GM21737 (cell line): ENCODE measurements around the gene RHBDD1.

Experiments used
- ATAC-seq: cut with Tn5 transposase; IDR thresholded peaks from one replicate; pipeline ENCODE4 v1.9.1; 2021; ENCODE audit warnings: mild to moderate bottlenecking, moderate library complexity; ENCODE audit not compliant: unreplicated experiment

Gene RHBDD1

DNA sequence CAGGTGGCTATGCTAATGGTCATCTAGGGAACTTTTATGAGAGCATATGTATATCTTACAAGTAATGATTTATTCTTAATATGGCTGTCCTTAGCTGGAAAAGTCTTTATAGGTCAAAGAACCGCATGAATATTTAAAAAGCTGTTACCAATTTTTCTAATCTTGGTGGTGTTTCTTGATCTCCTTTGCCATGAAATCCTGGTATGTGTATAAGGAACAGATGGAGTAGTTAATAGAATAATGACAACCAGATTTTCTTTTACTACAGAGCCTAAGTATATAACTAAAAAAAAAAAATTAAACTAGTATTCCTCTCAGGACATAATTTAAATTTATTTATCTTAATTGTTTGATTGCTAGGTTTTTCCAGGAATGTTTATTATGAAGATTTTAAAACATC, 74.5 kb downstream of the RHBDD1 start:
- ATAC-seq: no peak

DNA sequence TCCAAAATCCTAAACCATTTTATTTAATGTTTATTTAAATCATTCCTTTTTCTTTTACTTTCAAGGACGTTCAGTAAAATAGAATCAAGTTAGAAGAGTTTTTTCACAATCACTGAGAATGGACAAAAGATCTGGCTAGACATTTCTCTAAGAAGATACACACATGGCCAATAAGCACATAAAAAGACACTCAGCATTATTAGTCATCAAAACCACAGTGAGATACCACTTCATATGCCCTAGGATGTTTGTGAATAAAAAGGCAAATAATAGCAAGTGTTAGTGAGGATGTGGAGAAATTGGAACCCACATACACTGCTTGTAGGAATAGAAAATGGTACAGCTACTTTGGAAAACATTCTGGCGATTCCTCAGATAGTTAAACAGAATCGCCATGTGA, 76.1 kb downstream of the RHBDD1 start:
- no peak for ATAC-seq

DNA sequence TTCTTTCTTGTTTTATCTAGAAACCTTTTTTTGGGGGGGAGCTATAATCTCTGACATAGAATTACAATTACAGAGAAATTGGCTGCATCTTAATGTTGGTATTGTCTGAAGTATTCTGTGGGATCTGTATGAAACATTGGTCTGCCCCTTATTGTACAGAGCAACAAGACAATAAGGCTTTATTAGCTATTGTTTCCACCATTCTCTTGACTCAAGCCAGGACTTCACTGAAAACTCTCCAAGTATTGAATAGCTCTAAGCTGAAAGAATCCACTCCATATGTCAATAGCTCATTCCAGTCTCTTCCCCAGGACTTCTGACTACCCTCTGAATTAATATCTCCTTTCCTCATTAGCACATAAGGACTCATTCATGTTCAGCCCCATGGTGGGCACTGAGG, 77.8 kb downstream of the RHBDD1 start:
- no peak for ATAC-seq

DNA sequence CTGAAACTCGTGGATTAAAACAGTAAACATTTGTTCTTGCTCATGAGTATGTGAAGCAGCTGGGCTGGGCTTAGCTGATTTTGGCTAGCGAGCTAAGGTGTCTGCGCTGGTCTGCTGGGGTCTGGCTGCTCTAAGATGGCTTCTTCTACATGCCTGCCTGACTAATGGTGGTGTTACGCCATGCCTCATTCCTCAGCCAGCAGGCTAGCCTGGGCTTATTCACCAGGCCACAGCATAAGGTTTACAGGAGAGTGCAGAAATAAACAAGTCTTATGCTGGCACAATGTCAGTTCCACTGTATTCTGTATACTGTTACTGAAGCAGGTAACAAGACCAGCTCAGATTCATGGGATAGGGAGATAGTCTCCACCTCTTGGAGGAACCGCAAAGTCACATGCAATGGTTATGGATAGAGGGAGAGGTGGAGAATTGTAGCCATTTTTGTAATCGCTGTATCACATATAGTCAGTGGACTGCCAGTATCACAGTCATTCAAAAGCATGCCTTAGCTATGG, 80.0 kb downstream of the RHBDD1 start:
- no peak for ATAC-seq

DNA sequence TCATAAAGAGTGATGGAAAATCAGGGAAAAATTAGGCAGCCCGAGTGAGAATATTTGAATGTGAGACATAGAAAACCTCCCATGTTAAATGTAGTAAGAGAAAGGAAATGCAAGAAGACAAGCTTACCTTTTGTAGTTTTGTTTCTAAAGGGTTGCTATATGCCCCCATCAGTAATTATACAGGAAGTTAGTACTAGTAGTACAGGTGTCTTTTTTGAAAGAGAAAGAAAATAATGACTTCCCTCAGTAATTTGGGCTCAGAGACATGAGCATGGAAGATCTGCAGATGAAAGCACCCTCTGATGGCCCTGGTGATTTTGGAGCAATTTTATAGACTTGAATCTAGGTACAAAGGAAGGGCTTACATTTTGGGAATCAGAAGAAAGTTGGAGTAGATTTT, 80.8 kb downstream of the RHBDD1 start:
- ATAC-seq: peak; percentile 65

DNA sequence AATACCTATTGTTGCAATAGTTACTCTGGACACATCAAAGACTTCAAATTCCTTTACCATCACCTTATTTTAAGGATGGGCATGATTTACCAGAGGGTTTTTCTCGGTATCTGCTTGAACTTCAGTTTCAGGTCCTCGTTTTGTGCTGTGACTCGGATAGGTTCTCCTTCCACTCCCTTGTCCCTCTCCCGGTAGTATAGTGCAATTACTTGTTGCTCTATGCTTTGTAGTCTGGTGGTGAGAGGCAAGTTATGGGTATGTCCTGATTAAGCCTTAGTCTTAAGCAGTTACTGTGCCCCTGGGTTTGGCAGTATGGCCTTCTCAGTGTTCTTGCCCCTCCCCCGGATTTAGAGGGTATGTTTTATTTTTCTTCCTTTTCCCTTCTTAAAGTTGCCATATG, 96.6 kb downstream of the RHBDD1 start:
- ATAC-seq: no peak

GRCh38 chr2:226934546-226935201, 98.8 kb downstream of the RHBDD1 start:
- ATAC-seq: no peak

GRCh38 chr2:226943862-226944620, 108.2 kb downstream of the RHBDD1 start:
- ATAC-seq: peak; percentile 57

- no peak for ATAC-seq
Measured at GRCh38 chr2:226953206-226953605, 117.4 kb downstream of the RHBDD1 start.

DNA sequence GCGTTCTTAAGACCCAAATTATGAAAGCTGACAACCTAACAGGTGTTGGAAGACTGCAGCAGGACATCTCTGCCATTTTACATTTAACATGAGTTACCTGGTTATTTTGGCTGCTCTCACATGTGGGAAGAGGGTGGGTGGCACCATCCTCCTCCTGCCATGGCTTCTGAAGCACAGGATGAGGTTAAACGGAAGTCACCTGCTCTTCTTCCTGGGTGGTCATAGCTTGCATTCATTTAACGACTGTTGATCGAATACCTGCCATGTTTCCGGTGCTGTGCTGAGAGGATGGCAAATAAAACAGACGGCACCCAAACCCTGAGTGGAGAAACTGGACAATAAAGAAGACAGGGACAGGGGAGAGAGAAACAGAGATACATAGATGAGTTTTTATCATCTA, 118.0 kb downstream of the RHBDD1 start:
- no peak for ATAC-seq

DNA sequence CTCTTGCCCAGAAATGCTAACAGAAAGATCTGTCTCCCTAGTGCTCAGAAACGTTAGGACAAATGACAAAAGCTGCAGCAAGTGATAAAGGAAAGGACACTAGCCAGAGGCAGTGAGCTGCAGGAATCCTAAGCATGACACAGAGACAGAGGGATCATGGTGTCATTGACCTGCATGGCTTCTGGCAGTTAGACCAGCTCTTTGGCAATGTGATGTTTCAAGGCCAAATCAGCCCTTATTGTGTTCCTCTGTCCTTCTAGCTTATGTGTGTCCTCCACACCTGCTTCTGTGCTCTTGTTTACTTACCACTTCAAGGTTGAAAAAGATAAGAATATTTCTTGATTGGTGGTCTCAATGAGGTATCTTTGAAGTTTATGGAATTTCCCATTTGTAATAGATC, 120.8 kb downstream of the RHBDD1 start:
- ATAC-seq: no peak

- no peak for ATAC-seq
Measured at GRCh38 chr2:226959418-226959817, 123.6 kb downstream of the RHBDD1 start.

GRCh38 chr2:226962176-226962773, 126.4 kb downstream of the RHBDD1 start:
- no peak for ATAC-seq

GRCh38 chr2:226963528-226963927, 127.7 kb downstream of the RHBDD1 start:
- ATAC-seq: no peak

DNA sequence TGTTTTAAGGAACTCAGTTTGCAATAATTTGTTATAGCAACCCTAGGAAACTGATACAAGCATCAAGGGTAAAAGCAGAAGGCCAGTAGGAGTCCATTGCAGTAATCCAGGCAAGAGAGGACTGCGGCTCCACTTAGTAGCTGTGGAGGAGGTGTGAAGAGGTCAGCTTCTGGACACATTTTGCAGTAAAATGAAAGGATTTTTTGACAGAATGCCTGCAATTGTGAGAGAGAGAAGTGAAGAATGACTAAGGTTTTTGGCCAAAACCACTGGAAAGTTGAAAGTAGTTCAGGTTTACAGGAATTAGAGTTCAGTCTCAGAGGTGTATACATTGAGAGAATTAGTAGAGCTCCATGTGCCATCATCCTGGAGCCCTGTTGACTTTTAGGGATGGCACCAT, 129.5 kb downstream of the RHBDD1 start:
- no peak for ATAC-seq

DNA sequence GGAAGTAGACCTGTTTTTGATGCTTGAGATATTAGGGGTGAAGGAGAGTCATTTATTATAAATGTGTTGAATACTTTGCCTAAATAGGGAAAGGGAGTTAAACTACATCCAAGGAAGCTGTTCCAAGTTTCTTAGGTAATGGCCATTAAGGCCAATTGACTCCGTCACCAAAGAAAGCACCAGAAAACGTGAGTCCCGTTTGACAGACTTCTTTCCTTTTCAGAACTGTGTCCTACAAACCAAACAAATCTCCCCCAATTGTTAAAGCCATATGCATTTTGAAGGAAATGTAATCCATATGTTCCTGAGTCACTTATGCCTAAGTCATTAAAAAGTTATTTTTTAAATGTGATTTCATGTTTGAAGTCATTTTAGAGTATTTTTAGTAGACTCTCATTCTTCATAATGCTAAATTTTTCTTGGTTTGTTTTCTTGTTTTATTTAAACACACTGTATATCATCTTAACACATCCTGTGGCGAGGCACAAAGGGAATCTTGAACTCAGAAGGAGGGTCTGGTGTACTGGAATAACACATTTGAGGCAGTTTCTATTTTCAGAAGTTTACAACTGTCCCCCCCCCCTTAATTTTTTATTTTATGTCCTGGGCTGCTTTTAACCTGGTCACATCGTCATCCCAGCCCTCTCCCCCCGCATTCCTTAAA, 133.7 kb downstream of the RHBDD1 start:
- ATAC-seq: no peak

GRCh38 chr2:226970362-226970761, 134.5 kb downstream of the RHBDD1 start:
- ATAC-seq: no peak

GRCh38 chr2:226971084-226971483, 135.2 kb downstream of the RHBDD1 start:
- ATAC-seq: no peak

DNA sequence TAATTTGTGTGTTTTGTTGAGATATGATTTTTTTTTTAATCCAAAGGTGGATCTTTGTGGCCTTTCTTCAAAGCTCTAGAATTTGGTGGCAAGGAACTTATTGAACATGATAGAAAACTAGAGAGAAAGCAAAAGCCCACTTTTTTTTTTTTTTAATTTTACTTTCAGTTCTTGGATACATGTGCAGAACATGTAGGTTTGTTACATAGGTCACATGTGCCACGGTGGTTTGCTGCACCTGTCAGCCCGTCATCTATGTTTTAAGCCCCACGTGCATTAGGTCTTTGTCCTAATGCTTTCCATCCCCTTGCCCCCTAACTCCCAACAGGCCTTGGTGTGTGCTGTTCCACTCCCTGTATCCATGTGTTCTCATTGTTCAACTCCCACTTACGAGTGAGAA, 135.9 kb downstream of the RHBDD1 start:
- ATAC-seq: no peak

DNA sequence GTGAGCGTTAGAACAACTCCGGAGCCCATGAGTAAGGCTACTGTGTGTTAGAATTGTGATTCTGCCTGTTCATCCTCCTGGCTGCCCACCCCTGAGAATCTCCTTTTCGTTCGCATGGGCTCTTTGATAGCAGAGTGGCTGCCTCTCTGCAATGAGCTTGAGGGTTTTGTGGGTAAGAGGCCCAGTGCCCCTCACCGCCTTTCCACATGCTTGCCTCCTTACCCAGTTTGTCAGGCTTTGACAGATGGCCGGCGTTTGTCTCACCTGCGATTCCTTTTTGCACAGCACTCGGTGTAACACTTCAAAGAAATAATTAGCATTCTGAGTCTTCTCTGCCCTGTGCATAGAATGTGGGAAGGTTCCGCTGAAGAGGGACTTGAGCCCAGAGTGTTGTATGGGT, 138.0 kb downstream of the RHBDD1 start:
- no peak for ATAC-seq

GRCh38 chr2:226977775-226978190, 141.9 kb downstream of the RHBDD1 start:
- no peak for ATAC-seq
